CD14-positive monocyte (primary cell): ENCODE data around the gene MXD4. TPM values are rescaled to one million over a fixed set of nuclear protein-coding genes. Genes with fewer than 3 reads are reported as not detected.

Experiments used
- DNase-seq, 3 donors: peaks; one replicate each; pipeline ENCODE4 v3.0.0-alpha.2; 2011 to 2022
- H2AFZ ChIP-seq: 2 replicates; pipeline ENCODE4 v1.6.0; 2012; ENCODE audit warnings: mild to moderate bottlenecking, low read depth, low read length, inconsistent platforms; ENCODE audit not compliant: insufficient read depth, poor library complexity, severe bottlenecking
- H3K27ac ChIP-seq, 2 donors: 1 replicate in 1 of 2; 2 replicates in 1 of 2; pipeline ENCODE4 v1.5.1; 2012 to 2013; ENCODE audit warnings: low read length in 2 of 2, control low read depth in 1 of 2, inconsistent platforms in 1 of 2, low read depth in 1 of 2, mild to moderate bottlenecking in 1 of 2
- H3K27me3 ChIP-seq, 2 donors: one replicate each; pipeline versions ENCODE4 v1.6.0 to v1.6.1; 2011 to 2013; ENCODE audit warnings: low read length in 2 of 2; ENCODE audit not compliant: control insufficient read depth in 2 of 2, insufficient read depth in 2 of 2
- H3K36me3 ChIP-seq, 2 donors: replicated peaks in 1 of 2; 1 replicate in 1 of 2; 2 replicates in 1 of 2; pipeline versions ENCODE4 v1.5.1 to v1.6.1; 2012 to 2013; ENCODE audit warnings: low read length in 2 of 2, control low read depth in 1 of 2, inconsistent platforms in 1 of 2, mild to moderate bottlenecking in 1 of 2; ENCODE audit not compliant: insufficient read depth in 2 of 2, control insufficient read depth in 1 of 2
- H3K4me1 ChIP-seq, 2 donors: 1 replicate in 1 of 2; 2 replicates in 1 of 2; pipeline versions ENCODE4 v1.5.1 to v1.6.1; 2012 to 2013; ENCODE audit warnings: low read length in 2 of 2, control low read depth in 1 of 2, inconsistent platforms in 1 of 2, mild to moderate bottlenecking in 1 of 2, moderate library complexity in 1 of 2; ENCODE audit not compliant: insufficient read depth in 2 of 2, control insufficient read depth in 1 of 2
- H3K4me2 ChIP-seq: replicated peaks from 2 replicates; pipeline ENCODE3; 2012; ENCODE audit warnings: low read length, moderate library complexity, mild to moderate bottlenecking; ENCODE audit not compliant: poor library complexity, severe bottlenecking; ENCODE audit errors: extremely low read depth
- H3K4me3 ChIP-seq, 3 experiments: fragments of 200-600 bp in 1 of 3; sonication (generic) in 1 of 3; replicated peaks in 1 of 3; 1 replicate in 2 of 3; 2 replicates in 1 of 3; pipeline ENCODE4 v1.5.1; 2011 to 2013; ENCODE audit warnings: low read length in 3 of 3, mild to moderate bottlenecking in 3 of 3, control low read depth in 2 of 3, low read depth in 2 of 3, inconsistent platforms in 1 of 3, moderate library complexity in 1 of 3
- H3K79me2 ChIP-seq: 2 replicates; pipeline ENCODE4 v1.6.0; 2012; ENCODE audit warnings: mild to moderate bottlenecking, control low read depth, inconsistent platforms, low read length, moderate library complexity; ENCODE audit not compliant: insufficient read depth
- H3K9ac ChIP-seq: 2 replicates; pipeline ENCODE4 v1.6.0; 2017; ENCODE audit warnings: low read length, mild to moderate bottlenecking; ENCODE audit not compliant: insufficient read depth, poor library complexity, severe bottlenecking
- H3K9me3 ChIP-seq, 2 donors: replicated peaks in 1 of 2; 1 replicate in 1 of 2; 2 replicates in 1 of 2; pipeline versions ENCODE4 v1.5.1 to v1.6.1; 2012 to 2013; ENCODE audit warnings: low read length in 2 of 2, control low read depth in 1 of 2; ENCODE audit not compliant: control insufficient read depth in 1 of 2, insufficient read depth in 1 of 2
- H4K20me1 ChIP-seq: 2 replicates; pipeline ENCODE4 v1.6.0; 2012; ENCODE audit warnings: mild to moderate bottlenecking, low read length, control low read depth, moderate library complexity; ENCODE audit not compliant: insufficient read depth
- H3K27ac Mint-ChIP-seq, 7 donors: one replicate each; pipeline ENCODE4 v1.8.0; 2020; ENCODE audit warnings: mild to moderate bottlenecking in 7 of 7, mixed read lengths in 7 of 7, moderate library complexity in 6 of 7, inconsistent platforms in 2 of 7
- H3K27me3 Mint-ChIP-seq, 3 donors: one replicate each; pipeline ENCODE4 v1.8.0; 2021 to 2022; ENCODE audit warnings: low read depth in 3 of 3, mild to moderate bottlenecking in 3 of 3, mixed read lengths in 3 of 3, moderate library complexity in 3 of 3, inconsistent platforms in 1 of 3
- H3K36me3 Mint-ChIP-seq, 2 donors: one replicate each; pipeline ENCODE4 v1.8.0; 2020; ENCODE audit warnings: mixed read lengths in 2 of 2, inconsistent platforms in 1 of 2, mild to moderate bottlenecking in 1 of 2
- H3K4me1 Mint-ChIP-seq: one replicate; pipeline ENCODE4 v1.8.0; 2020; ENCODE audit warnings: mild to moderate bottlenecking, mixed read lengths
- H3K4me3 Mint-ChIP-seq, 2 donors: one replicate each; pipeline ENCODE4 v1.8.0; 2020; ENCODE audit warnings: mild to moderate bottlenecking in 2 of 2, mixed read lengths in 2 of 2, moderate library complexity in 1 of 2
- H3K9me3 Mint-ChIP-seq, 7 donors: one replicate each; pipeline ENCODE4 v1.8.0; 2020 to 2022; ENCODE audit warnings: mixed read lengths in 7 of 7, mild to moderate bottlenecking in 6 of 7, moderate library complexity in 6 of 7, inconsistent platforms in 2 of 7
- WGBS: methylation state at CpG from one replicate; pipeline ENCODE4 v1.1.5; 2013; ENCODE audit warnings: missing lambda C conversion rate; ENCODE audit not compliant: insufficient coverage; 5-methylcytosine and 5-hydroxymethylcytosine counted together
- intact Hi-C, 2 donors: fragments of 100-400 bp; cut with micrococcal nuclease; formaldehyde crosslinking; loops; one replicate each; pipeline versions ENCODE4 v1.15.0 to v1.15.1; 2023
- polyA plus RNA-seq, 3 donors: library from polyadenylated mRNA; depleted of rRNA in 1 of 3; unstranded in 2 of 3; stranded (reverse) in 1 of 3; fragments of 300-500 nt in 2 of 3; fragments of >200 nt in 1 of 3; fragmentation: Illumina TruSeq in 2 of 3; gene quantifications; 1 replicate in 2 of 3; 2 replicates in 1 of 3; pipeline ENCODE4 v1.2.3, GENCODE V29; 2012 to 2021
- TF ChIP-seq, protein P1 (sequence below): fragments of 200-600 bp; IDR thresholded peaks from one replicate; pipeline ENCODE4 v1.8.0; 2022; ENCODE audit warnings: antibody characterized with exemption, mild to moderate bottlenecking

Gene MXD4
- polyA plus RNA-seq, 3 donors: 24.5 to 39.4 (median 35.9) TPM

DNA sequence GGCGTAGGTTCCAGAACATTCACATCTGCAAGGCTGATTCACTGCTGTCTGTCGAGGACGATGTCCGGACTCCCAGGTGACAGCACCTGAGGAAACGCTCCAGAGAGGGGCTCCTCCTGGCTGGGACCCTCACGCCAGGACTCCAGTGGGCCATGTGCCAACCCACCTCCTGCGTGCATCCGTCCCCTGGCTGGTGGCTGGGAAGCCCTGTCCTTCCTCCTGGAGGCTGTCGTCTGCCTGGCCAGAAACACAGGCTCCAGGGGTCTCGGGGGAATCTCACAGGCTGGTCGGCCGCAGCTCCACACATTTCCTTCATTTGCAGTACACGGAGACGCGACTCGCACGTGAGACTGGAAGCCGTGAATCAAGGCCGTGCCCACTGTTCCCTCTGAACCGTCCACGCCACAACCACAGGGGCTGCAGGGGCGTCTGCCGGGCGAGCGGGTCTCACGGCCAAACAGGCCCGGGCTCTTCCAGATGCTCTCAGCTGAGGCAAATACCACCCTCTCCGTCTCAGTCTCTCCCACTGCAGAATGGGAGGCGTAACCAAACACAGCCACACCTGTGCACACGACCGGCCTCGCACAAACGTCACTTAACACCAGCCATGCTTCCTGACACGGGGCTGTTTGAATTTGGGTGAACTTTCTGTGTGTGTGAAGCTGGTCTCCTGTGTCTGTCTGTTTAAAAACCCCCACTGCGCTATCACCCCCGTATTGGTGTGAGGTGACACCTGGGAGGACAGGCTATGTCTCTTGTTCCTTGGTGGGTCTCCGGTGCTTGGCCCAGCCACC, 38.7 kb upstream of the MXD4 start:
- Histone ChIP-seq H3K4me3 (no peak overlapping the region), H3K27me3 (no peaks in the 10 kb centered on the region), H3K36me3 (no peaks in the 10 kb centered on the region), H4K20me1 (no peaks in the 10 kb centered on the region), H3K4me1 (peaks cover 0 to 4% of the 10 kb centered on the region in 2 donors), H3K9me3 (peaks cover 0 to 16% of the 10 kb centered on the region in 2 donors), H2AFZ (no peak overlapping the region), H3K79me2 (no peaks in the 10 kb centered on the region), H3K4me2 (no peak overlapping the region), H3K9ac (no peak overlapping the region), H3K27ac (no peak overlapping the region)
- Mint-ChIP-seq H3K36me3 (no peaks in the 10 kb centered on the region), H3K27ac (no peak overlapping the region), H3K4me1 (peaks cover 5% of the 10 kb centered on the region), H3K9me3 (peaks cover 4 to 15% (median 12%) of the 10 kb centered on the region in 7 donors), H3K4me3 (no peak overlapping the region), H3K27me3 (peaks cover 0 to 7% (median 3%) of the 10 kb centered on the region in 3 donors)
- DNase-seq: no peak
- TF ChIP-seq, protein P1, sequence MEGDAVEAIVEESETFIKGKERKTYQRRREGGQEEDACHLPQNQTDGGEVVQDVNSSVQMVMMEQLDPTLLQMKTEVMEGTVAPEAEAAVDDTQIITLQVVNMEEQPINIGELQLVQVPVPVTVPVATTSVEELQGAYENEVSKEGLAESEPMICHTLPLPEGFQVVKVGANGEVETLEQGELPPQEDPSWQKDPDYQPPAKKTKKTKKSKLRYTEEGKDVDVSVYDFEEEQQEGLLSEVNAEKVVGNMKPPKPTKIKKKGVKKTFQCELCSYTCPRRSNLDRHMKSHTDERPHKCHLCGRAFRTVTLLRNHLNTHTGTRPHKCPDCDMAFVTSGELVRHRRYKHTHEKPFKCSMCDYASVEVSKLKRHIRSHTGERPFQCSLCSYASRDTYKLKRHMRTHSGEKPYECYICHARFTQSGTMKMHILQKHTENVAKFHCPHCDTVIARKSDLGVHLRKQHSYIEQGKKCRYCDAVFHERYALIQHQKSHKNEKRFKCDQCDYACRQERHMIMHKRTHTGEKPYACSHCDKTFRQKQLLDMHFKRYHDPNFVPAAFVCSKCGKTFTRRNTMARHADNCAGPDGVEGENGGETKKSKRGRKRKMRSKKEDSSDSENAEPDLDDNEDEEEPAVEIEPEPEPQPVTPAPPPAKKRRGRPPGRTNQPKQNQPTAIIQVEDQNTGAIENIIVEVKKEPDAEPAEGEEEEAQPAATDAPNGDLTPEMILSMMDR: no peak
- intact Hi-C loops: no loop called here
- WGBS: 95% methylated on average over 36 of the region's 37 CpGs

DNA sequence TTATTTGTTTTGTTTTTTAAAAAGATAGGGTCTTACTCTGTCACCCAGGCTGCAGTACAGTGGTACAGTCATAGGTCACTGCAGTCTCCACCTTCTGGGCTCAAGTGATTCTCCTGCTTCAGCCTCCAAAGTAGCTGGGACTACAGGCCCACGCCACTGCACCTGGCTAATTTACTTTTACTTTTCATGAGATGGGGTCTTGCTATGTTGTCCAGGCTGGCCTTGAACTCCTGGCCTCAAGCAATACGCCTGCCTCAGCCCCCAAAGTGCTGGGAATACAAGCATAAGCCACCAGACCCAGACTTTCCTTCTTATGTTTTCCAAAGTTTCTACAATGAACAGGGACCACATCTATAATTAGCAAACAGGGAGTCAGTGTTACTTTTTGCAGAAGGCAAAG, 37.9 kb upstream of the MXD4 start:
- 100% methylated on average over 2 of the region's 2 CpGs for WGBS
- Histone ChIP-seq H3K27me3 (no peaks in the 10 kb centered on the region), H3K36me3 (no peaks in the 10 kb centered on the region), H3K4me3 (no peak overlapping the region), H3K4me2 (no peak overlapping the region), H3K9me3 (peaks cover 0 to 16% of the 10 kb centered on the region in 2 donors), H4K20me1 (no peaks in the 10 kb centered on the region), H3K9ac (no peak overlapping the region), H3K27ac (no peak overlapping the region), H3K79me2 (no peaks in the 10 kb centered on the region), H3K4me1 (peaks cover 0 to 7% of the 10 kb centered on the region in 2 donors), H2AFZ (no peak overlapping the region)
- TF ChIP-seq, protein P1: no peak
- H3K4me1 Mint-ChIP-seq: peaks cover 9% of the 10 kb centered on the region
- H3K9me3 Mint-ChIP-seq: peaks cover 4 to 15% (median 10%) of the 10 kb centered on the region in 7 donors
- H3K27me3 Mint-ChIP-seq: peaks cover 4 to 12% (median 4%) of the 10 kb centered on the region in 3 donors
- no peak overlapping the region for H3K4me3 Mint-ChIP-seq
- no peak overlapping the region for H3K27ac Mint-ChIP-seq
- no peaks in the 10 kb centered on the region for H3K36me3 Mint-ChIP-seq
- DNase-seq: no peak
- intact Hi-C loops: no loop called here
